ENCODE results near the gene ZNF582.

DNA sequence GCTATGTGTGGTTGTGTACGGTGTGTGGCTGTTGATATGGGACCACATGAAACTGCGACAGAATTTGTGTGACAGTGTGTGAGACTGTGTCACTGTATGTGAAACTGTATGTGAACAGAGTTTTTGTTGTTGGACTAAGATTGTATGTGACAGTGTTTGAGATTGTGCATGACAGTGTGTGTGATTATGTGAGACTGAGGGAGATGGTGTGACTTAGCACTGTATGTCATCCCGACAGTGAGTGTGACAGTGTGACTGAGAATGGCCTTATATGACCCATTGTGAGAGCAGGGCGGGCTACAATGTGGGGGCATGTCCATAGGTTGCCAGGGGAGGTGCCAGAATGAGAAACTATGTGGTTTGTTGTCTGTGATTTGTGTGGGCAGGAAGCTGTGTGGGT is 11.7 kb upstream of the ZNF582 start:
- TF ChIP-seq POLR2AphosphoS5 (IDR thresholded peaks at IDR 0.05; ENCODE audit: low read depth, low read length) = no peak
- no peak for TF ChIP-seq YY1 (IDR thresholded peaks at IDR 0.05; ENCODE audit: low read depth)
